GM23338 (cell line): Measurements from ENCODE around the gene FRS2.

ENCODE experiments used
- CREB1 ChIP-seq: fragments of 250-450 bp; sonication (Bioruptor Pico); IDR thresholded peaks from 2 replicates; pipeline ENCODE4 v1.5.0; 2020; ENCODE audit warnings: low read depth, mild to moderate bottlenecking, moderate library complexity
- CTCF ChIP-seq, 2 experiments: fragments of 200-600 bp in 1 of 2; sonication (generic) in 1 of 2; conservative IDR thresholded peaks; 2 replicates each; pipeline versions ENCODE4 v1.5.1 to v1.6.1; 2016 to 2017; ENCODE audit warnings: antibody characterized with exemption in 2 of 2, low read depth in 2 of 2, mild to moderate bottlenecking in 2 of 2, moderate library complexity in 1 of 2
- ETS1 ChIP-seq: IDR thresholded peaks from 2 replicates; pipeline ENCODE4 v1.6.1; 2016; ENCODE audit warnings: antibody characterized with exemption
- EZH2 ChIP-seq: fragments of 200-600 bp; sonication (generic); IDR thresholded peaks from one replicate; pipeline ENCODE4 v1.8.0; 2017; ENCODE audit warnings: antibody characterized with exemption, mild to moderate bottlenecking, low read depth; ENCODE audit not compliant: unreplicated experiment
- EZH2phosphoT487 ChIP-seq: fragments of 200-600 bp; sonication (generic); IDR thresholded peaks from one replicate; pipeline ENCODE4 v1.8.1; 2018; ENCODE audit warnings: antibody characterized with exemption; ENCODE audit not compliant: unreplicated experiment
- JUNB ChIP-seq: IDR thresholded peaks from one replicate; pipeline ENCODE4 v1.6.1; 2016; ENCODE audit warnings: antibody characterized with exemption; ENCODE audit not compliant: unreplicated experiment
- POLR2AphosphoS5 ChIP-seq: IDR thresholded peaks from 2 replicates; pipeline ENCODE4 v1.6.1; 2016; ENCODE audit warnings: antibody characterized with exemption, low read depth
- REST ChIP-seq: IDR thresholded peaks from one replicate; pipeline ENCODE4 v1.6.1; 2018; ENCODE audit warnings: antibody characterized with exemption; ENCODE audit not compliant: unreplicated experiment
- STAT1 ChIP-seq: IDR thresholded peaks from one replicate; pipeline ENCODE4 v1.6.1; 2016; ENCODE audit warnings: antibody characterized with exemption; ENCODE audit not compliant: unreplicated experiment
- ZNF114 ChIP-seq: fragments of 250-450 bp; sonication (Bioruptor Pico); IDR thresholded peaks from 2 replicates; pipeline ENCODE4 v1.5.0; 2020; ENCODE audit warnings: mild to moderate bottlenecking, moderate library complexity
- ZNF331 ChIP-seq: fragments of 250-450 bp; sonication (Bioruptor Pico); IDR thresholded peaks from 2 replicates; pipeline ENCODE4 v1.5.0; 2020; ENCODE audit warnings: low read depth, mild to moderate bottlenecking, moderate library complexity
- ZNF462 ChIP-seq: fragments of 250-450 bp; sonication (Bioruptor Pico); IDR thresholded peaks from 2 replicates; pipeline ENCODE4 v1.5.0; 2020; ENCODE audit warnings: mild to moderate bottlenecking, moderate library complexity

- TF ChIP-seq POLR2AphosphoS5 (no peak), EZH2phosphoT487 (no peak), CTCF (conservative IDR thresholded peaks at IDR 0.05; ENCODE audit: low read depth in 2 of 2) (no peak), REST (no peak), EZH2 (no peak), JUNB (no peak), ZNF114 (no peak), CREB1 (CRISPR knock-in tag) (no peak), ZNF462 (no peak), ETS1 (no peak), ZNF331 (CRISPR knock-in tag) (no peak), STAT1 (no peak)
Measured at GRCh38 chr12:69620921-69621320, 150.7 kb downstream of the FRS2 start.
